Muscle layer of duodenum (tissue), 2 donors: ENCODE measurements around the gene ABRACL.
A peak's percentile ranks its signal among the peaks of the same experiment; 100 is the strongest.

Experiments
- H3K27ac ChIP-seq: one replicate; pipeline ENCODE4 v1.7.0; 2013; ENCODE audit warnings: mild to moderate bottlenecking, low read length
- H3K27me3 ChIP-seq: one replicate; pipeline ENCODE4 v1.7.0; 2013; ENCODE audit warnings: low read depth, mild to moderate bottlenecking, control low read depth, low read length
- H3K36me3 ChIP-seq, 2 donors: one replicate each; pipeline ENCODE4 v1.7.0; 2013; ENCODE audit warnings: low read length in 2 of 2, control low read depth in 1 of 2, mild to moderate bottlenecking in 1 of 2; ENCODE audit not compliant: insufficient read depth in 2 of 2, control insufficient read depth in 1 of 2
- H3K4me1 ChIP-seq, 2 donors: one replicate each; pipeline ENCODE4 v1.7.0; 2013; ENCODE audit warnings: low read length in 2 of 2, mild to moderate bottlenecking in 2 of 2, control low read depth in 1 of 2, moderate library complexity in 1 of 2; ENCODE audit not compliant: insufficient read depth in 2 of 2, control insufficient read depth in 1 of 2
- H3K4me3 ChIP-seq, 2 donors: one replicate each; pipeline ENCODE4 v1.7.0; 2013; ENCODE audit warnings: low read length in 2 of 2, low read depth in 1 of 2, mild to moderate bottlenecking in 1 of 2
- H3K9me3 ChIP-seq, 2 donors: one replicate each; pipeline ENCODE4 v1.7.0; 2013; ENCODE audit warnings: low read length in 2 of 2, control low read depth in 1 of 2, mild to moderate bottlenecking in 1 of 2; ENCODE audit not compliant: control insufficient read depth in 1 of 2
- donor health status: healthy.

Gene ABRACL

GRCh38 chr6:139028658-139029469, at the start of gene ABRACL:
Gene ABRACL (plus strand): TSS chr6:139028745. CDS start chr6:139034161, 5,416 bp downstream.
- Histone ChIP-seq H3K27ac (peak within 1 kb of the TSS; percentile 83), H3K27me3 (no peaks in the 10 kb centered on the region), H3K4me3 (peak within 1 kb of the TSS; percentile 88 to 91), H3K9me3 (no peaks in the 10 kb centered on the region), H3K4me1 (peaks cover 8 to 11% of the 10 kb centered on the region in 2 donors), H3K36me3 (no peaks in the 10 kb centered on the region)

- peaks cover 2 to 23% of the 10 kb centered on the region in 2 donors for H3K4me1 ChIP-seq
Observed at GRCh38 chr6:138979365-138979764, 49.2 kb upstream of the ABRACL start.

GRCh38 chr6:138979813-138980668, 48.5 kb upstream of the ABRACL start:
- Histone ChIP-seq H3K36me3 (no peaks in the 10 kb centered on the region), H3K27ac (no peak overlapping the region), H3K4me3 (no peak overlapping the region), H3K4me1 (peaks cover 0 to 28% of the 10 kb centered on the region in 2 donors), H3K9me3 (no peaks in the 10 kb centered on the region), H3K27me3 (no peaks in the 10 kb centered on the region)

More at GRCh38 chr6:138979365-138979764, 49.2 kb upstream of the ABRACL start:
- no peak overlapping the region for H3K4me3 ChIP-seq
- H3K27ac ChIP-seq, result no peak overlapping the region
- H3K9me3 ChIP-seq, result no peaks in the 10 kb centered on the region
- no peaks in the 10 kb centered on the region for H3K36me3 ChIP-seq
- no peaks in the 10 kb centered on the region for H3K27me3 ChIP-seq

GRCh38 chr6:138981416-138981815, 47.1 kb upstream of the ABRACL start:
- no peaks in the 10 kb centered on the region for H3K9me3 ChIP-seq
- no peak overlapping the region for H3K4me3 ChIP-seq
- H3K4me1 ChIP-seq, result peaks cover 0 to 38% of the 10 kb centered on the region in 2 donors
- H3K36me3 ChIP-seq, result no peaks in the 10 kb centered on the region
- no peaks in the 10 kb centered on the region for H3K27me3 ChIP-seq
- no peak overlapping the region for H3K27ac ChIP-seq

- H3K4me1 ChIP-seq, result peaks cover 0 to 35% of the 10 kb centered on the region in 2 donors
- peak overlapping the region; percentile 64 for H3K27ac ChIP-seq
- peak overlapping the region; percentile 86 to 91 for H3K4me3 ChIP-seq
- H3K27me3 ChIP-seq, result no peaks in the 10 kb centered on the region
- H3K9me3 ChIP-seq, result no peaks in the 10 kb centered on the region
- no peaks in the 10 kb centered on the region for H3K36me3 ChIP-seq
Observed at GRCh38 chr6:138986578-138986977, 42.0 kb upstream of the ABRACL start.

GRCh38 chr6:138987080-138987642, 41.4 kb upstream of the ABRACL start:
- Histone ChIP-seq H3K4me1 (peaks cover 0 to 29% of the 10 kb centered on the region in 2 donors), H3K9me3 (no peaks in the 10 kb centered on the region), H3K4me3 (peak overlapping the region; percentile 86 to 91), H3K27ac (peak overlapping the region; percentile 64), H3K36me3 (no peaks in the 10 kb centered on the region), H3K27me3 (no peaks in the 10 kb centered on the region)

- Histone ChIP-seq H3K36me3 (no peaks in the 10 kb centered on the region), H3K4me3 (peak within 1 kb of the TSS; percentile 86 to 91), H3K9me3 (no peaks in the 10 kb centered on the region), H3K27me3 (no peaks in the 10 kb centered on the region), H3K27ac (peak within 1 kb of the TSS; percentile 64), H3K4me1 (peaks cover 0 to 23% of the 10 kb centered on the region in 2 donors)
Observed at GRCh38 chr6:138987643-138988468, 40.7 kb upstream of the ABRACL start, which contains the start of gene REPS1. Gene REPS1 (minus strand): TSS chr6:138988253. CDS start chr6:138987682, 571 bp downstream.

- peak overlapping the region; percentile 73 to 91 for H3K4me3 ChIP-seq
- H3K9me3 ChIP-seq, result no peaks in the 10 kb centered on the region
- peaks cover 0 to 20% of the 10 kb centered on the region in 2 donors for H3K4me1 ChIP-seq
- no peaks in the 10 kb centered on the region for H3K36me3 ChIP-seq
- H3K27ac ChIP-seq, result peak overlapping the region; percentile 49
- no peaks in the 10 kb centered on the region for H3K27me3 ChIP-seq
Observed at GRCh38 chr6:138988469-138988834, 40.1 kb upstream of the ABRACL start.

GRCh38 chr6:138989098-138989983, 39.2 kb upstream of the ABRACL start:
- Histone ChIP-seq H3K27ac (no peak overlapping the region), H3K4me3 (no peak overlapping the region), H3K27me3 (no peaks in the 10 kb centered on the region), H3K36me3 (no peaks in the 10 kb centered on the region), H3K9me3 (no peaks in the 10 kb centered on the region), H3K4me1 (peaks cover 0 to 20% of the 10 kb centered on the region in 2 donors)

GRCh38 chr6:138991206-138991605, 37.3 kb upstream of the ABRACL start:
- H3K9me3 ChIP-seq, result no peaks in the 10 kb centered on the region
- no peak overlapping the region for H3K4me3 ChIP-seq
- H3K4me1 ChIP-seq, result peaks cover 0 to 5% of the 10 kb centered on the region in 2 donors
- no peaks in the 10 kb centered on the region for H3K36me3 ChIP-seq
- no peaks in the 10 kb centered on the region for H3K27me3 ChIP-seq
- no peak overlapping the region for H3K27ac ChIP-seq
